Breast epithelium (tissue), 4 donors: ENCODE data around the gene CYTH1. TPM values are rescaled to one million over a fixed set of nuclear protein-coding genes. Genes with fewer than 3 reads are reported as not detected.

ENCODE experiments used
- DNase-seq, 2 donors: peaks; one replicate each; pipeline ENCODE4 v3.0.0-alpha.2; 2019; ENCODE audit warnings: low spot score in 2 of 2
- H3K27ac ChIP-seq, 2 donors: fragments of 200-600 bp; sonication (generic) in 1 of 2; one replicate each; pipeline ENCODE4 v1.5.1; 2016 to 2019; ENCODE audit warnings: mild to moderate bottlenecking in 1 of 2
- H3K27me3 ChIP-seq, 2 donors: fragments of 200-600 bp; sonication (generic) in 1 of 2; one replicate each; pipeline versions ENCODE4 v1.5.1 to v1.6.0; 2017 to 2019; ENCODE audit warnings: control low read depth in 1 of 2, mild to moderate bottlenecking in 1 of 2
- H3K36me3 ChIP-seq: fragments of 200-600 bp; one replicate; pipeline ENCODE4 v1.5.1; 2019
- H3K4me1 ChIP-seq, 2 donors: fragments of 200-600 bp; sonication (generic); one replicate each; pipeline ENCODE4 v1.5.1; 2016 to 2019; ENCODE audit warnings: control low read depth in 1 of 2
- H3K4me3 ChIP-seq, 3 donors: fragments of 200-600 bp; sonication (generic); 1 replicate in 2 of 3; 2 replicates in 1 of 3; pipeline ENCODE4 v1.5.1; 2016 to 2019; ENCODE audit warnings: mild to moderate bottlenecking in 3 of 3, moderate library complexity in 2 of 3
- H3K9me3 ChIP-seq, 2 donors: fragments of 200-600 bp; sonication (generic) in 1 of 2; one replicate each; pipeline ENCODE4 v1.5.1; 2016 to 2019; ENCODE audit warnings: control low read depth in 1 of 2
- POLR2A ChIP-seq: fragments of 450-650 bp; IDR thresholded peaks from one replicate; pipeline ENCODE4 v1.6.1; 2016; ENCODE audit warnings: antibody characterized with exemption, mild to moderate bottlenecking, moderate library complexity
- POLR2AphosphoS5 ChIP-seq, 3 donors: sonication (generic); formaldehyde crosslinking; IDR thresholded peaks; one replicate each; pipeline ENCODE4 v1.6.1; 2017; ENCODE audit warnings: antibody characterized with exemption in 3 of 3
- intact Hi-C: fragments of 100-400 bp; cut with DNase I; formaldehyde crosslinking; loops from one replicate; pipeline ENCODE4 v1.15.1; 2023; ENCODE audit warnings: low total_unique reads
- total RNA-seq, 3 donors: library from RNA; depleted of rRNA; stranded (reverse); fragments of >200 nt; gene quantifications; one replicate each; pipeline ENCODE4 v1.1.0, GENCODE V29; 2016
- TF ChIP-seq, protein P1 (sequence below), 3 donors: fragments of 450-650 bp; IDR thresholded peaks; one replicate each; pipeline ENCODE4 v1.5.1; 2016 to 2017; ENCODE audit warnings: antibody characterized with exemption in 3 of 3, mild to moderate bottlenecking in 3 of 3, moderate library complexity in 3 of 3

Gene CYTH1
- total RNA-seq, 3 donors from 2014 or later, result 49.5 to 64.8 (median 50.7) TPM

DNA sequence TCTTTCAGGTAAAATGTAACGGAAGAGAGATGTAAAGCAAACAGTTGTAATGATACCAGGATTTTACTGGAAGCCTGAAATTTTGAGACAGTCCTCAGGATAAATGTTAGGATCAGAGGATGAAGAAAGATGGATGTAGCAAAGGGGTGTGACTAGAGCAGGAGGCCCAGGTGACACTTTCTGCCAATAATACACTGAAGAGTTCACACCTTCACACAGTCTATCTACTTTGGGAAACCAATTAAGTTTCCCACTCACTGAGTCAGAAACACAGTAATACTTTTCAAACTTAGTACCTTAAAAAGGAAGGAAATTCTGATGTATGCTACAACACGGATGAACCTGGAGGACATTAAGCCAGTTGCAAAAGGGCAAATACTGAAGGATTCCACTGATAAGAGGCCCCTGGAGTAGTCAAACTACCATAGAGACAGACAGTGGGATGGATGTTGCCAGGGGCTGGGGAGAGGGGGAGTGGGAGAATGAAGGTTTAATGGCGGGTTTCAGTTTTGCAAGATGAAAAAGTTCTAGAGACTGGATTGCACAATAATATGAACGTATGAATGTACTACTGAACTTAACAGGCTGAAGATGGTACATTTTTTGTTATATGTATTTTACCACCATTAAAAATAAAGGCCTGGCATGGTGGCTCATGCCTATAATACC is 62.3 kb downstream of the CYTH1 start:
- no peak overlapping the region for H3K4me3 ChIP-seq
- H3K27ac ChIP-seq, result no peak overlapping the region
- no peak for DNase-seq
- TF ChIP-seq POLR2A, result no peak
- TF ChIP-seq POLR2AphosphoS5 (IDR thresholded peaks at IDR 0.05), result no peak
- TF ChIP-seq, protein P1, sequence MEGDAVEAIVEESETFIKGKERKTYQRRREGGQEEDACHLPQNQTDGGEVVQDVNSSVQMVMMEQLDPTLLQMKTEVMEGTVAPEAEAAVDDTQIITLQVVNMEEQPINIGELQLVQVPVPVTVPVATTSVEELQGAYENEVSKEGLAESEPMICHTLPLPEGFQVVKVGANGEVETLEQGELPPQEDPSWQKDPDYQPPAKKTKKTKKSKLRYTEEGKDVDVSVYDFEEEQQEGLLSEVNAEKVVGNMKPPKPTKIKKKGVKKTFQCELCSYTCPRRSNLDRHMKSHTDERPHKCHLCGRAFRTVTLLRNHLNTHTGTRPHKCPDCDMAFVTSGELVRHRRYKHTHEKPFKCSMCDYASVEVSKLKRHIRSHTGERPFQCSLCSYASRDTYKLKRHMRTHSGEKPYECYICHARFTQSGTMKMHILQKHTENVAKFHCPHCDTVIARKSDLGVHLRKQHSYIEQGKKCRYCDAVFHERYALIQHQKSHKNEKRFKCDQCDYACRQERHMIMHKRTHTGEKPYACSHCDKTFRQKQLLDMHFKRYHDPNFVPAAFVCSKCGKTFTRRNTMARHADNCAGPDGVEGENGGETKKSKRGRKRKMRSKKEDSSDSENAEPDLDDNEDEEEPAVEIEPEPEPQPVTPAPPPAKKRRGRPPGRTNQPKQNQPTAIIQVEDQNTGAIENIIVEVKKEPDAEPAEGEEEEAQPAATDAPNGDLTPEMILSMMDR (IDR thresholded peaks at IDR 0.05), result no peak
- peaks cover 6 to 18% of the 10 kb centered on the region in 2 donors for H3K4me1 ChIP-seq
- no peaks in the 10 kb centered on the region for H3K27me3 ChIP-seq
- no peaks in the 10 kb centered on the region for H3K9me3 ChIP-seq
- intact Hi-C loops, result no loop called here
- no peaks in the 10 kb centered on the region for H3K36me3 ChIP-seq

DNA sequence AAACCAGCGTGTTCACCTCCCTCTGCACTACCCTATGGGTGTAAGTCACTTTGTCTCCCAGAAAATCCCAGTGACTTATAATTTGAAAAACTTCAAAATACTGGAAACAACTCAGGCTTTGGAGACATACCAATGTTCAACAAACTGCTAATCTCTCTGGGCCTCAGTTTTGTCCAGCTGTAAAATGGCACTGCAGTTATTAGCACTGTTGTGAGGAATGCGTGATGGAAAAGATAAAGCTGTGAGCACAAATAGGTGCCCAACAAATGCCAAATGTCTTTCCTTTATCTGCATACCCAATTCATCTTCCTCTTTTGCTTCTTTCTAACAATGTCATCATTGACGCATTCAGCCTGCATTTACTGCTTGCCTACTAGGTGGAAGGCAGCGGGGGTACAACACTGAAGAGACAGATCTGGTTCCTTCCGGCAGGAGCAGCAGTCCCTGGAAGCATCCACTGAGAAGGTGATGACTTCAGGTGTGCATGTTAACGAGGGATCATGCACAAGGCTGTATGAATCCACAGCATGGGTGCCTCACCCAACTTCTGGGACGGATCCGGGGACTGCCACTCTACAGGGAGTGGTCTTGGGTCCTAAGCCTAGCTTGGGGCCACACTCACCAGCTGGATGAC is 63.4 kb downstream of the CYTH1 start:
- Histone ChIP-seq H3K27ac (no peak overlapping the region), H3K4me1 (peaks cover 4 to 18% of the 10 kb centered on the region in 2 donors), H3K36me3 (no peaks in the 10 kb centered on the region), H3K27me3 (no peaks in the 10 kb centered on the region), H3K4me3 (no peak overlapping the region), H3K9me3 (no peaks in the 10 kb centered on the region)
- no peak for DNase-seq
- TF ChIP-seq POLR2A (no peak), POLR2AphosphoS5 (IDR thresholded peaks at IDR 0.05) (no peak)
- TF ChIP-seq, protein P1 (IDR thresholded peaks at IDR 0.05), result no peak
- intact Hi-C loops, result no loop called here

DNA sequence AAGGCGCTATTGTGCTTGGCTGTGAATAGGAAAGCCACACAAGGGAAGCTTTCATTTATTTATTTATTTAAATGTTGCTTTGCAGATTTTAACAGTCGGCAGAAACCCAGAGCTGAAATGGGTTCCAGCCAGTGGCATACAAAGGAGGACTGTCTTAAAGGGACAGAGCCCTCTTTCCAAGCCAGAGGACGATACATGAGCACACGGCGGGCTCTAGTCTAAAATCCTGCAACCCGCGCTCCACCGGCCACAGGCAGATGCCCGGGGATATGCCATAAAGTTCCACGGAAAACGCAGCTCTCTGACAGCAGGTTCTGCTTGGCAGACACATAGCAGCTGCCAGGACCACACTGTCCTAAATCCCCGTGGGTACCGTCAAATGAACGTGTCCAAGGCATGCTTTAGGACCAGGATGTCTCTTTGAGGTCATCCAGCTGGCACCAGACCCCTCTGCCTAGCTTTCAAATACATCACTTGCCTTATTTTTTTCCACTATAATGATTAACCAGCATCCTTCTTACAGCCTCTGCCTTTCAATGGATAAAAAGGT is 64.6 kb downstream of the CYTH1 start:
- H3K27me3 ChIP-seq, result no peaks in the 10 kb centered on the region
- peak overlapping the region; percentile 37 to 69 (median 54) for H3K4me3 ChIP-seq
- peaks cover 0 to 14% of the 10 kb centered on the region in 2 donors for H3K4me1 ChIP-seq
- no peaks in the 10 kb centered on the region for H3K36me3 ChIP-seq
- no peak for TF ChIP-seq POLR2AphosphoS5 (IDR thresholded peaks at IDR 0.05)
- TF ChIP-seq, protein P1 (IDR thresholded peaks at IDR 0.05), result no peak
- no peak for TF ChIP-seq POLR2A
- intact Hi-C loops, result no loop called here
- no peak for DNase-seq
- H3K9me3 ChIP-seq, result no peaks in the 10 kb centered on the region
- peak overlapping the region; percentile 64 to 74 for H3K27ac ChIP-seq

DNA sequence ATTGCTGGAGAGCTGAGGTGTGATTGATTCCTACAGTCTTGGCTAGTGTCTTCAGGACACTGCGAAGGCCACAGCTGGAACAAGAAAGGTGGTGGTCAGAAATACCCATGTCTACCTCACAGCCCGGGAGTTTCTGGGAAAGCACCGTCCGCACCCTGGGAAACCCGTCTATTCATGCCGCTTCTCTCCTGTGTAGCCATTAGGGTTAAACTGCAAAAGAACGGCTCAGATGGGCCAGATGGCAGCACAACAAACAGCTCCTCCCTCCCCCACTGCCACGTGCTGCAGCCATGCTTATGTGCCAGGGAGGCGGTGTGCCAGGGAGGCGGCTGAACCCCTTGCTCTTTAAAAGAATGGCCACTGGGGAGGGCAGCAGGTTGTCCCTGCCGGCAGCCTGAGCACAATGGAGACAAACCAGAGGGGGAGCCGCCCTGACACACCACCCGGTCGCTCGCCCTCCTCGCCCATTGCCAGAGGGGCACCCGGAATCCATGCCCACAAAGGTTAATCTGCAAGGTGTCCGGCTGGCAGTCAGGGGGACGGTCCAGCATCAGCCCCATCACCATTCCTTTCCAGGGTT is 65.2 kb downstream of the CYTH1 start:
- DNase-seq, result peak; percentile 69 to 76
- Histone ChIP-seq H3K27ac (peak overlapping the region; percentile 64 to 74), H3K36me3 (no peaks in the 10 kb centered on the region), H3K9me3 (no peaks in the 10 kb centered on the region), H3K4me3 (peak overlapping the region; percentile 37 to 69 (median 54)), H3K4me1 (peaks cover 0 to 14% of the 10 kb centered on the region in 2 donors), H3K27me3 (no peaks in the 10 kb centered on the region)
- no peak for TF ChIP-seq POLR2A
- TF ChIP-seq POLR2AphosphoS5 (IDR thresholded peaks at IDR 0.05), result peak; percentile 31 to 44 (median 38)
- TF ChIP-seq, protein P1 (IDR thresholded peaks at IDR 0.05), result no peak
- intact Hi-C loops, result no loop called here
